GM19463 (cell line): ENCODE data around the gene ZNF598.
"Not testable (repeated sequence)": the region's sequence is repeated elsewhere in the genome, so short reads cannot be mapped to it uniquely, and the experiment has no call there.

Experiments used
- ATAC-seq: cut with Tn5 transposase; IDR thresholded peaks from one replicate; pipeline ENCODE4 v1.9.1; 2021; ENCODE audit warnings: mild to moderate bottlenecking, moderate library complexity; ENCODE audit not compliant: unreplicated experiment

ZNF598 gene

GRCh38 chr16:2040787-2041522, 31.3 kb upstream of the ZNF598 start:
- no peak for ATAC-seq

- ATAC-seq: no peak
Observed at GRCh38 chr16:2040041-2040786, 30.6 kb upstream of the ZNF598 start.

GRCh38 chr16:2039274-2040031, 29.8 kb upstream of the ZNF598 start:
- ATAC-seq: no peak

- ATAC-seq: no peak
Observed at GRCh38 chr16:2038382-2039231, 29.0 kb upstream of the ZNF598 start.

GRCh38 chr16:2037647-2038381, 28.2 kb upstream of the ZNF598 start:
- no peak for ATAC-seq

GRCh38 chr16:2037115-2037514, 27.5 kb upstream of the ZNF598 start:
- ATAC-seq: no peak

GRCh38 chr16:2036200-2036966, 26.8 kb upstream of the ZNF598 start:
- ATAC-seq: no peak

- no peak for ATAC-seq
Observed at GRCh38 chr16:2035431-2036199, 26.0 kb upstream of the ZNF598 start.

GRCh38 chr16:2034696-2035430, 25.2 kb upstream of the ZNF598 start:
- no peak for ATAC-seq

GRCh38 chr16:2033909-2034695, 24.5 kb upstream of the ZNF598 start:
- ATAC-seq: not testable (repeated sequence)

GRCh38 chr16:2033057-2033908, 23.7 kb upstream of the ZNF598 start:
- no peak for ATAC-seq

- ATAC-seq: no peak
Observed at GRCh38 chr16:2032285-2033056, 22.9 kb upstream of the ZNF598 start.

GRCh38 chr16:2031081-2031577, 21.5 kb upstream of the ZNF598 start:
- ATAC-seq: no peak

- no peak for ATAC-seq
Observed at GRCh38 chr16:2030036-2030435, 20.4 kb upstream of the ZNF598 start.

- ATAC-seq: no peak
Observed at GRCh38 chr16:2029350-2029749, 19.7 kb upstream of the ZNF598 start.
